Esophagus squamous epithelium (tissue), 4 donors: Measurements from ENCODE around the gene ZNF70.

ENCODE experiments used
- CTCF ChIP-seq, 6 experiments: fragments of 450-650 bp in 4 of 6; fragments of 200-600 bp in 2 of 6; sonication (generic) in 2 of 6; IDR thresholded peaks; one replicate each; pipeline ENCODE4 v1.5.1; 2016 to 2019; ENCODE audit warnings: antibody characterized with exemption in 6 of 6, mild to moderate bottlenecking in 4 of 6, moderate library complexity in 4 of 6
- POLR2A ChIP-seq, 4 donors: fragments of 450-650 bp; IDR thresholded peaks; one replicate each; pipeline ENCODE4 v1.6.1; 2017; ENCODE audit warnings: antibody characterized with exemption in 4 of 4, mild to moderate bottlenecking in 4 of 4, moderate library complexity in 3 of 4

GRCh38 chr22:23742505-23743264, 8.2 kb downstream of the ZNF70 start:
- no peak for TF ChIP-seq CTCF (IDR thresholded peaks at IDR 0.05)
- no peak for TF ChIP-seq POLR2A (IDR thresholded peaks at IDR 0.05)
